NCI-H526 treated with DMSO at 0.1 percent for 48 hours (cell line): Measurements from ENCODE around the gene RANBP17.
"Not testable (repeated sequence)": the region's sequence is repeated elsewhere in the genome, so short reads cannot be mapped to it uniquely, and the experiment has no call there.

ENCODE experiments used
- DNase-seq: peaks from one replicate; lab custom pipeline; 2025; lab: John Stamatoyannopoulos, UW

The RANBP17 gene

GRCh38 chr5:170941788-170942187, 80.0 kb downstream of the RANBP17 start:
- DNase-seq = no peak

- no peak for DNase-seq
Observed at GRCh38 chr5:170945275-170945674, 83.5 kb downstream of the RANBP17 start.

- no peak for DNase-seq
Observed at GRCh38 chr5:170960567-170960966, 98.7 kb downstream of the RANBP17 start.

- DNase-seq = no peak
Observed at GRCh38 chr5:170963521-170963920, 101.7 kb downstream of the RANBP17 start.

GRCh38 chr5:170974461-170974860, 112.6 kb downstream of the RANBP17 start:
- DNase-seq = no peak

GRCh38 chr5:170980261-170980660, 118.4 kb downstream of the RANBP17 start:
- DNase-seq = not testable (repeated sequence)

- DNase-seq = no peak
Observed at GRCh38 chr5:170985486-170985885, 123.7 kb downstream of the RANBP17 start.

- no peak for DNase-seq
Observed at GRCh38 chr5:170986598-170986997, 124.8 kb downstream of the RANBP17 start.

GRCh38 chr5:170993476-170993875, 131.7 kb downstream of the RANBP17 start:
- DNase-seq = no peak

- DNase-seq = no peak
Observed at GRCh38 chr5:171010086-171010485, 148.3 kb downstream of the RANBP17 start.

- DNase-seq = no peak
Observed at GRCh38 chr5:171010816-171011215, 149.0 kb downstream of the RANBP17 start.

- no peak for DNase-seq
Observed at GRCh38 chr5:171023508-171023907, 161.7 kb downstream of the RANBP17 start.

- no peak for DNase-seq
Observed at GRCh38 chr5:171024084-171024483, 162.3 kb downstream of the RANBP17 start.

GRCh38 chr5:171029401-171029800, 167.6 kb downstream of the RANBP17 start:
- no peak for DNase-seq

- no peak for DNase-seq
Observed at GRCh38 chr5:171031977-171032376, 170.2 kb downstream of the RANBP17 start.

GRCh38 chr5:171032435-171032973, 170.7 kb downstream of the RANBP17 start:
- DNase-seq = no peak

GRCh38 chr5:171041893-171042292, 180.1 kb downstream of the RANBP17 start:
- DNase-seq = not testable (repeated sequence)

- no peak for DNase-seq
Observed at GRCh38 chr5:171050916-171051315, 189.1 kb downstream of the RANBP17 start.

GRCh38 chr5:171055875-171056454, 194.1 kb downstream of the RANBP17 start:
- DNase-seq = no peak

GRCh38 chr5:171067540-171068130, 205.8 kb downstream of the RANBP17 start:
- DNase-seq = no peak

- no peak for DNase-seq
Observed at GRCh38 chr5:171074747-171075146, 212.9 kb downstream of the RANBP17 start.

- no peak for DNase-seq
Observed at GRCh38 chr5:171080186-171080938, 218.5 kb downstream of the RANBP17 start.

GRCh38 chr5:171081319-171081718, 219.5 kb downstream of the RANBP17 start:
- DNase-seq = no peak
